HEK293 (cell line): Measurements from ENCODE around the gene OAT.

Source experiments
- CTCF ChIA-PET: fragments of 350-600 bp; formaldehyde crosslinking; extraction: SDS; loops from one replicate; lab custom pipeline; 2021; ENCODE audit warnings: antibody characterized with exemption; lab: Yijun Ruan, JAX
- POLR2A ChIA-PET: fragments of 300-600 bp; formaldehyde crosslinking; extraction: SDS; loops from one replicate; lab custom pipeline; 2020; ENCODE audit warnings: antibody characterized with exemption, inconsistent platforms; lab: Yijun Ruan, JAX
- H3K27ac ChIP-seq: fragments of 200-500 bp; sonication (Bioruptor generic); 2 replicates; pipeline ENCODE4 v1.5.1; 2014; ENCODE audit warnings: low read depth, low read length, control low read depth, inconsistent platforms; ENCODE audit errors: extremely low read depth
- H3K36me3 ChIP-seq, 2 experiments: fragments of 200-500 bp in 1 of 2; sonication (Bioruptor generic) in 1 of 2; 1 replicate in 1 of 2; 2 replicates in 1 of 2; pipeline ENCODE4 v1.5.1; 2014 to 2017; ENCODE audit warnings: inconsistent platforms in 2 of 2, low read length in 2 of 2; ENCODE audit not compliant: control insufficient read depth in 2 of 2, insufficient read depth in 1 of 2
- H3K4me1 ChIP-seq: fragments of 200-500 bp; sonication (Bioruptor generic); 2 replicates; pipeline ENCODE4 v1.5.1; 2014; ENCODE audit warnings: mild to moderate bottlenecking, low read length, inconsistent platforms; ENCODE audit not compliant: control insufficient read depth, insufficient read depth
- H3K4me3 ChIP-seq: 2 replicates; pipeline ENCODE4 v1.5.1; 2011; ENCODE audit warnings: low read depth, mild to moderate bottlenecking, control low read depth, low read length, moderate library complexity
- H3K9me3 ChIP-seq: fragments of 200-500 bp; sonication (Bioruptor generic); 2 replicates; pipeline ENCODE4 v1.5.1; 2014; ENCODE audit warnings: low read depth, low read length, inconsistent platforms; ENCODE audit not compliant: control insufficient read depth, insufficient read depth
- EGR2 ChIP-seq: fragments of 450-650 bp; formaldehyde crosslinking; IDR thresholded peaks from 2 replicates; pipeline ENCODE4 v1.5.1; 2016; ENCODE audit warnings: low read depth, missing biosample characterization, missing genetic modification characterization
- PRDM1 ChIP-seq: fragments of 450-650 bp; formaldehyde crosslinking; IDR thresholded peaks from 2 replicates; pipeline ENCODE4; 2016; ENCODE audit warnings: missing biosample characterization, missing genetic modification characterization
- ZBTB1 ChIP-seq: fragments of 450-650 bp; formaldehyde crosslinking; IDR thresholded peaks from 2 replicates; pipeline ENCODE4 v1.5.1; 2016; ENCODE audit warnings: missing biosample characterization, missing genetic modification characterization
- ZBTB21 ChIP-seq: fragments of 450-650 bp; formaldehyde crosslinking; IDR thresholded peaks from 2 replicates; pipeline ENCODE4 v1.5.1; 2017; ENCODE audit warnings: missing biosample characterization, missing genetic modification characterization
- ZBTB8A ChIP-seq: fragments of 450-650 bp; formaldehyde crosslinking; IDR thresholded peaks from 2 replicates; pipeline ENCODE4 v1.5.1; 2016; ENCODE audit warnings: missing biosample characterization, missing genetic modification characterization
- ZFHX2 ChIP-seq: fragments of 450-650 bp; formaldehyde crosslinking; conservative IDR thresholded peaks from 2 replicates; pipeline ENCODE4 v1.5.1; 2016; ENCODE audit warnings: missing biosample characterization, missing genetic modification characterization
- ZFP69B ChIP-seq: fragments of 450-650 bp; formaldehyde crosslinking; IDR thresholded peaks from 2 replicates; pipeline ENCODE4 v1.5.1; 2016; ENCODE audit warnings: missing biosample characterization, missing genetic modification characterization
- ZNF132 ChIP-seq: fragments of 450-650 bp; formaldehyde crosslinking; IDR thresholded peaks from 2 replicates; pipeline ENCODE4 v1.5.1; 2017; ENCODE audit warnings: missing biosample characterization, missing genetic modification characterization, borderline replicate concordance
- ZNF157 ChIP-seq: fragments of 450-650 bp; formaldehyde crosslinking; IDR thresholded peaks from 2 replicates; pipeline ENCODE4 v1.5.1; 2016; ENCODE audit warnings: missing biosample characterization, missing genetic modification characterization
- ZNF23 ChIP-seq: fragments of 450-650 bp; formaldehyde crosslinking; IDR thresholded peaks from 2 replicates; pipeline ENCODE4 v1.5.1; 2016; ENCODE audit warnings: missing biosample characterization, missing genetic modification characterization, borderline replicate concordance
- ZNF335 ChIP-seq: fragments of 450-650 bp; formaldehyde crosslinking; conservative IDR thresholded peaks from 2 replicates; pipeline ENCODE4 v1.5.1; 2016; ENCODE audit warnings: missing biosample characterization, missing genetic modification characterization
- ZNF501 ChIP-seq: fragments of 450-650 bp; formaldehyde crosslinking; IDR thresholded peaks from 2 replicates; pipeline ENCODE4 v1.5.1; 2016; ENCODE audit warnings: missing biosample characterization, missing genetic modification characterization
- ZNF510 ChIP-seq: fragments of 450-650 bp; formaldehyde crosslinking; IDR thresholded peaks from 2 replicates; pipeline ENCODE4 v1.5.1; 2018; ENCODE audit warnings: mild to moderate bottlenecking, missing genetic modification characterization, missing biosample characterization; ENCODE audit not compliant: insufficient replicate concordance
- ZNF548 ChIP-seq: fragments of 450-650 bp; formaldehyde crosslinking; IDR thresholded peaks from 2 replicates; pipeline ENCODE4 v1.5.1; 2016; ENCODE audit warnings: missing biosample characterization, missing genetic modification characterization
- ZNF837 ChIP-seq: fragments of 450-650 bp; formaldehyde crosslinking; IDR thresholded peaks from 2 replicates; pipeline ENCODE4 v1.5.1; 2016; ENCODE audit warnings: missing biosample characterization, missing genetic modification characterization
- ZSCAN16 ChIP-seq: fragments of 450-650 bp; formaldehyde crosslinking; IDR thresholded peaks from 2 replicates; pipeline ENCODE4 v1.5.1; 2016; ENCODE audit warnings: missing biosample characterization, missing genetic modification characterization
- TF ChIP-seq, protein P1 (sequence below): fragments of 450-650 bp; IDR thresholded peaks from 2 replicates; pipeline ENCODE4 v1.5.1; 2018; ENCODE audit warnings: missing biosample characterization, mild to moderate bottlenecking, missing genetic modification characterization
- TF ChIP-seq, protein P2 (sequence below): fragments of 450-650 bp; formaldehyde crosslinking; IDR thresholded peaks from 2 replicates; pipeline ENCODE4 v1.5.1; 2016; ENCODE audit warnings: missing biosample characterization, missing genetic modification characterization
- TF ChIP-seq, protein P3 (sequence below): fragments of 450-650 bp; formaldehyde crosslinking; IDR thresholded peaks from 2 replicates; pipeline ENCODE4 v1.5.1; 2017; ENCODE audit warnings: missing biosample characterization, missing genetic modification characterization
- TF ChIP-seq, protein P4 (sequence below): fragments of 450-650 bp; formaldehyde crosslinking; optimal IDR thresholded peaks from 2 replicates; pipeline ENCODE3; 2016; ENCODE audit warnings: missing biosample characterization, mild to moderate bottlenecking, missing genetic modification characterization
- TF ChIP-seq, protein P5 (sequence below): fragments of 450-650 bp; formaldehyde crosslinking; IDR thresholded peaks from 2 replicates; pipeline ENCODE4 v1.5.1; 2016; ENCODE audit warnings: missing biosample characterization, missing genetic modification characterization
- TF ChIP-seq, protein P6 (sequence below): sonication (generic); formaldehyde crosslinking; IDR thresholded peaks from 2 replicates; pipeline ENCODE4 v1.8.1; 2022; ENCODE audit warnings: mild to moderate bottlenecking, moderate library complexity, missing genetic modification reagents
- TF ChIP-seq, protein P7 (sequence below): fragments of 450-650 bp; formaldehyde crosslinking; conservative IDR thresholded peaks from 2 replicates; pipeline ENCODE4 v1.5.1; 2016; ENCODE audit warnings: low read depth, missing biosample characterization, missing genetic modification characterization

OAT gene

DNA sequence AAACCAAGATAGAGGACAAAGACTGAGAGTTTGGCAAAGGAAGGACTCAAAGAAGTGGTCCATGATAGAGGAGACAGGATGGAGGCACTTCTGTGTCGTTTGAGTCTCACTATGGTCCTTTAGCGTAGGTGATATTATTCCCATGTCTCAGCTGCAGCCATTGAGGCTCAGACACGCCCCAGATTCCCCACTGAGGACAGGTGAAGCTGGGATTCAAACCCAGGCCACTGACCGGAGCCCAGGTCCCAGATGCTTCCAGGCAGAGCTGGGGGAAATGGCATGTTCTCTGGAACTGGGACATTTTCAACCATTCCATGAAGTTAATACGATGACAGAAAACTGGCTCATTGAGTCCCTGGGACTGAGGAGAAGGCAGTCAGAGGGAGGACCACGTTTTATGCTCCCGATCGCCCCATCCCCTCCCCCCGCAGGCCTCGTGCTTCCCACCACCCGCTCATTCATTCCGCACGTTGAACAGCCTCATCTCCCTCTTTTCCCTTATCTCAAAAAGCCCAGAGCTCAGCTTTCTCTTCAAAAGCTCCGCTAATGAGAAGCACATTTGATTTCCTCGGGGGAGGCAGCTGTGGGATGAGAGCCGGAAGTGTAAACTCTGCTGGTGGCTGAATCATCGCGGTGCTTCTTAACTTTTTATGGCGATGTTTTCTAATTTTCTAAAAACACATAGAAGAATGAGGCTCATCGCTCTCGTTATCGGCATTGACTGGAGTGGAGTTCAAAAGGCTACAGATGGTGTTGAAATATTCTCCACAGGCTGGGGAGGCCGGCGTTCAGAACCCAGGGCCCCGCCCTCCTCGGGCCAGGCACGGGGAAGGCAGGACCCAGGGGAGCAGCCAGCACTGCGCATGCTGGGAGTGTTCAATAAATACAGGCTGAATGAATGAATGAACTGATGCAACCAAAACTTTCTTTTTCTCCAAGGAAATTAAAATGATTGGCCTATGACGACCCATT lies 64.0 kb downstream of the OAT start:
- CTCF ChIA-PET = interaction anchor here (0.5 to 1.1 kb wide), 4 partner anchors 36 to 1401 kb away, joined by 3 to 6 read pairs (median 3); no protein-coding TSS in a partner anchor
- H3K9me3 ChIP-seq = no peaks in the 10 kb centered on the region
- no peaks in the 10 kb centered on the region; the same call in 1 of the 2 replicates for H3K4me1 ChIP-seq
- POLR2A ChIA-PET = interaction anchor here (1.1 kb wide), 1 partner anchor 64 kb away, joined by 3 read pairs; the partner anchor contains the start of gene OAT
- H3K36me3 ChIP-seq = no peaks in the 10 kb centered on the region
- H3K27ac ChIP-seq = peak overlapping the region; percentile 46; the same call in 1 of the 2 replicates
- peak overlapping the region; percentile 25 for H3K4me3 ChIP-seq
- TF ChIP-seq ZSCAN16 (no peak), ZNF132 (tag by site-specific recombination) (no peak), ZNF157 (tag by site-specific recombination) (no peak), ZFP69B (tag by site-specific recombination) (0 out of 2 replicates have a peak, but pooled peaks have one; percentile 36), ZBTB21 (no peak), ZBTB8A (tag by site-specific recombination) (no peak), ZNF23 (tag by site-specific recombination) (no peak), ZBTB1 (no peak; the same call in 1 of the 2 replicates), ZNF510 (tag by site-specific recombination) (no peak), ZNF548 (tag by site-specific recombination) (no peak), EGR2 (tag by site-specific recombination) (peak; percentile 73), ZFHX2 (peak; percentile 63), PRDM1 (tag by site-specific recombination) (no peak), ZNF837 (tag by site-specific recombination) (no peak), ZNF501 (no peak), ZNF335 (tag by site-specific recombination) (peak; percentile 89)
- TF ChIP-seq, protein P1, sequence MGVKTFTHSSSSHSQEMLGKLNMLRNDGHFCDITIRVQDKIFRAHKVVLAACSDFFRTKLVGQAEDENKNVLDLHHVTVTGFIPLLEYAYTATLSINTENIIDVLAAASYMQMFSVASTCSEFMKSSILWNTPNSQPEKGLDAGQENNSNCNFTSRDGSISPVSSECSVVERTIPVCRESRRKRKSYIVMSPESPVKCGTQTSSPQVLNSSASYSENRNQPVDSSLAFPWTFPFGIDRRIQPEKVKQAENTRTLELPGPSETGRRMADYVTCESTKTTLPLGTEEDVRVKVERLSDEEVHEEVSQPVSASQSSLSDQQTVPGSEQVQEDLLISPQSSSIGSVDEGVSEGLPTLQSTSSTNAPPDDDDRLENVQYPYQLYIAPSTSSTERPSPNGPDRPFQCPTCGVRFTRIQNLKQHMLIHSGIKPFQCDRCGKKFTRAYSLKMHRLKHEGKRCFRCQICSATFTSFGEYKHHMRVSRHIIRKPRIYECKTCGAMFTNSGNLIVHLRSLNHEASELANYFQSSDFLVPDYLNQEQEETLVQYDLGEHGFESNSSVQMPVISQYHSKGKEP = no peak
- TF ChIP-seq, protein P2, sequence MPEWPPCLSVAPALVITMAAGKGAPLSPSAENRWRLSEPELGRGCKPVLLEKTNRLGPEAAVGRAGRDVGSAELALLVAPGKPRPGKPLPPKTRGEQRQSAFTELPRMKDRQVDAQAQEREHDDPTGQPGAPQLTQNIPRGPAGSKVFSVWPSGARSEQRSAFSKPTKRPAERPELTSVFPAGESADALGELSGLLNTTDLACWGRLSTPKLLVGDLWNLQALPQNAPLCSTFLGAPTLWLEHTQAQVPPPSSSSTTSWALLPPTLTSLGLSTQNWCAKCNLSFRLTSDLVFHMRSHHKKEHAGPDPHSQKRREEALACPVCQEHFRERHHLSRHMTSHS (tag by site-specific recombination) = no peak
- TF ChIP-seq, protein P3, sequence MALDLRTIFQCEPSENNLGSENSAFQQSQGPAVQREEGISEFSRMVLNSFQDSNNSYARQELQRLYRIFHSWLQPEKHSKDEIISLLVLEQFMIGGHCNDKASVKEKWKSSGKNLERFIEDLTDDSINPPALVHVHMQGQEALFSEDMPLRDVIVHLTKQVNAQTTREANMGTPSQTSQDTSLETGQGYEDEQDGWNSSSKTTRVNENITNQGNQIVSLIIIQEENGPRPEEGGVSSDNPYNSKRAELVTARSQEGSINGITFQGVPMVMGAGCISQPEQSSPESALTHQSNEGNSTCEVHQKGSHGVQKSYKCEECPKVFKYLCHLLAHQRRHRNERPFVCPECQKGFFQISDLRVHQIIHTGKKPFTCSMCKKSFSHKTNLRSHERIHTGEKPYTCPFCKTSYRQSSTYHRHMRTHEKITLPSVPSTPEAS (tag by site-specific recombination) = no peak
- TF ChIP-seq, protein P4, sequence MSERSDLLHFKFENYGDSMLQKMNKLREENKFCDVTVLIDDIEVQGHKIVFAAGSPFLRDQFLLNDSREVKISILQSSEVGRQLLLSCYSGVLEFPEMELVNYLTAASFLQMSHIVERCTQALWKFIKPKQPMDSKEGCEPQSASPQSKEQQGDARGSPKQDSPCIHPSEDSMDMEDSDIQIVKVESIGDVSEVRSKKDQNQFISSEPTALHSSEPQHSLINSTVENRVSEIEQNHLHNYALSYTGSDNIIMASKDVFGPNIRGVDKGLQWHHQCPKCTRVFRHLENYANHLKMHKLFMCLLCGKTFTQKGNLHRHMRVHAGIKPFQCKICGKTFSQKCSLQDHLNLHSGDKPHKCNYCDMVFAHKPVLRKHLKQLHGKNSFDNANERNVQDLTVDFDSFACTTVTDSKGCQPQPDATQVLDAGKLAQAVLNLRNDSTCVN (tag by site-specific recombination) = no peak
- TF ChIP-seq, protein P5, sequence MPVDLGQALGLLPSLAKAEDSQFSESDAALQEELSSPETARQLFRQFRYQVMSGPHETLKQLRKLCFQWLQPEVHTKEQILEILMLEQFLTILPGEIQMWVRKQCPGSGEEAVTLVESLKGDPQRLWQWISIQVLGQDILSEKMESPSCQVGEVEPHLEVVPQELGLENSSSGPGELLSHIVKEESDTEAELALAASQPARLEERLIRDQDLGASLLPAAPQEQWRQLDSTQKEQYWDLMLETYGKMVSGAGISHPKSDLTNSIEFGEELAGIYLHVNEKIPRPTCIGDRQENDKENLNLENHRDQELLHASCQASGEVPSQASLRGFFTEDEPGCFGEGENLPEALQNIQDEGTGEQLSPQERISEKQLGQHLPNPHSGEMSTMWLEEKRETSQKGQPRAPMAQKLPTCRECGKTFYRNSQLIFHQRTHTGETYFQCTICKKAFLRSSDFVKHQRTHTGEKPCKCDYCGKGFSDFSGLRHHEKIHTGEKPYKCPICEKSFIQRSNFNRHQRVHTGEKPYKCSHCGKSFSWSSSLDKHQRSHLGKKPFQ (tag by site-specific recombination) = peak; percentile 77
- TF ChIP-seq, protein P6, sequence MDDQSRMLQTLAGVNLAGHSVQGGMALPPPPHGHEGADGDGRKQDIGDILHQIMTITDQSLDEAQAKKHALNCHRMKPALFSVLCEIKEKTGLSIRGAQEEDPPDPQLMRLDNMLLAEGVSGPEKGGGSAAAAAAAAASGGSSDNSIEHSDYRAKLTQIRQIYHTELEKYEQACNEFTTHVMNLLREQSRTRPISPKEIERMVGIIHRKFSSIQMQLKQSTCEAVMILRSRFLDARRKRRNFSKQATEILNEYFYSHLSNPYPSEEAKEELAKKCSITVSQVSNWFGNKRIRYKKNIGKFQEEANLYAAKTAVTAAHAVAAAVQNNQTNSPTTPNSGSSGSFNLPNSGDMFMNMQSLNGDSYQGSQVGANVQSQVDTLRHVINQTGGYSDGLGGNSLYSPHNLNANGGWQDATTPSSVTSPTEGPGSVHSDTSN (CRISPR knock-in tag) = no peak
- TF ChIP-seq, protein P7, sequence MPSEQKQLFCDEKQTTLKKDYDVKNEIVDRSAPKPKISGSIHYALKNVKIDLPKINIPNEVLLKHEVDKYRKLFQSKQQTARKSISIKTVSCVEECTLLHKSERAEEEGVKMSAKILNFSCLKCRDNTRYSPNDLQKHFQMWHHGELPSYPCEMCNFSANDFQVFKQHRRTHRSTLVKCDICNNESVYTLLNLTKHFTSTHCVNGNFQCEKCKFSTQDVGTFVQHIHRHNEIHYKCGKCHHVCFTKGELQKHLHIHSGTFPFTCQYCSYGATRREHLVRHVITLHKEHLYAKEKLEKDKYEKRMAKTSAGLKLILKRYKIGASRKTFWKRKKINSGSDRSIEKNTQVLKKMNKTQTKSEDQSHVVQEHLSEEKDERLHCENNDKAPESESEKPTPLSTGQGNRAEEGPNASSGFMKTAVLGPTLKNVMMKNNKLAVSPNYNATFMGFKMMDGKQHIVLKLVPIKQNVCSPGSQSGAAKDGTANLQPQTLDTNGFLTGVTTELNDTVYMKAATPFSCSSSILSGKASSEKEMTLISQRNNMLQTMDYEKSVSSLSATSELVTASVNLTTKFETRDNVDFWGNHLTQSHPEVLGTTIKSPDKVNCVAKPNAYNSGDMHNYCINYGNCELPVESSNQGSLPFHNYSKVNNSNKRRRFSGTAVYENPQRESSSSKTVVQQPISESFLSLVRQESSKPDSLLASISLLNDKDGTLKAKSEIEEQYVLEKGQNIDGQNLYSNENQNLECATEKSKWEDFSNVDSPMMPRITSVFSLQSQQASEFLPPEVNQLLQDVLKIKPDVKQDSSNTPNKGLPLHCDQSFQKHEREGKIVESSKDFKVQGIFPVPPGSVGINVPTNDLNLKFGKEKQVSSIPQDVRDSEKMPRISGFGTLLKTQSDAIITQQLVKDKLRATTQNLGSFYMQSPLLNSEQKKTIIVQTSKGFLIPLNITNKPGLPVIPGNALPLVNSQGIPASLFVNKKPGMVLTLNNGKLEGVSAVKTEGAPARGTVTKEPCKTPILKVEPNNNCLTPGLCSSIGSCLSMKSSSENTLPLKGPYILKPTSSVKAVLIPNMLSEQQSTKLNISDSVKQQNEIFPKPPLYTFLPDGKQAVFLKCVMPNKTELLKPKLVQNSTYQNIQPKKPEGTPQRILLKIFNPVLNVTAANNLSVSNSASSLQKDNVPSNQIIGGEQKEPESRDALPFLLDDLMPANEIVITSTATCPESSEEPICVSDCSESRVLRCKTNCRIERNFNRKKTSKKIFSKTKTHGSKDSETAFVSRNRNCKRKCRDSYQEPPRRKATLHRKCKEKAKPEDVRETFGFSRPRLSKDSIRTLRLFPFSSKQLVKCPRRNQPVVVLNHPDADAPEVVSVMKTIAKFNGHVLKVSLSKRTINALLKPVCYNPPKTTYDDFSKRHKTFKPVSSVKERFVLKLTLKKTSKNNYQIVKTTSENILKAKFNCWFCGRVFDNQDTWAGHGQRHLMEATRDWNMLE (tag by site-specific recombination) = 0 out of 2 replicates have a peak, but pooled peaks have one; percentile 53
